ENCODE data around the gene ANKRD52.
"Not testable (repeated sequence)": the region's sequence is repeated elsewhere in the genome, so short reads cannot be mapped to it uniquely, and the experiment has no call there.

GRCh38 chr12:56196818-56197550 is 61.2 kb downstream of the ANKRD52 start:
- TF ChIP-seq CTCF (IDR thresholded peaks at IDR 0.05; ENCODE audit: insufficient read depth, low read length, poor library complexity, severe bottlenecking); EZH2phosphoT487 (conservative IDR thresholded peaks at IDR 0.05; ENCODE audit: low read length): not testable (repeated sequence)

All from SU-DHL-6 (cell line).